HL-60 (cell line): Measurements from ENCODE around the gene SLC49A3.
"Not testable (repeated sequence)": the region's sequence is repeated elsewhere in the genome, so short reads cannot be mapped to it uniquely, and the experiment has no call there.

Experiments
- DNase-seq, 2 experiments: peaks; one replicate each; pipeline ENCODE4 v3.0.0-alpha.2; 2010 to 2020; ENCODE audit warnings: low read depth in 1 of 2, low spot score in 1 of 2
- H3K27ac ChIP-seq: fragments of 250-450 bp; sonication (Bioruptor Pico); replicated peaks from 2 replicates; pipeline ENCODE4 v1.5.1; 2020; ENCODE audit warnings: mild to moderate bottlenecking, moderate library complexity
- H3K27me3 ChIP-seq: fragments of 250-450 bp; sonication (Bioruptor Pico); 2 replicates; pipeline ENCODE4 v1.5.1; 2021; ENCODE audit warnings: mild to moderate bottlenecking, moderate library complexity; ENCODE audit not compliant: insufficient read depth, poor library complexity, severe bottlenecking
- H3K4me3 ChIP-seq: replicated peaks from 2 replicates; pipeline ENCODE4 v1.5.1; 2011; ENCODE audit warnings: mild to moderate bottlenecking, control low read depth, low read length; ENCODE audit not compliant: insufficient read depth
- GABPA ChIP-seq: IDR thresholded peaks from 2 replicates; pipeline ENCODE4 v1.6.1; 2012; ENCODE audit warnings: low read depth
- POLR2AphosphoS5 ChIP-seq: IDR thresholded peaks from 2 replicates; pipeline ENCODE4 v1.6.1; 2012; ENCODE audit warnings: low read depth
- SPI1 ChIP-seq: IDR thresholded peaks from 2 replicates; pipeline ENCODE4 v1.6.1; 2012; ENCODE audit warnings: low read depth, mild to moderate bottlenecking, borderline replicate concordance
- TF ChIP-seq, protein P1 (sequence below): IDR thresholded peaks from one replicate; pipeline ENCODE4 v1.5.1; 2011; ENCODE audit warnings: low read length, control low read depth, inconsistent platforms; ENCODE audit not compliant: insufficient read depth
- TF ChIP-seq, protein P2 (sequence below): IDR thresholded peaks from 2 replicates; pipeline ENCODE4 v1.6.1; 2012; ENCODE audit warnings: low read depth; ENCODE audit not compliant: insufficient replicate concordance

The SLC49A3 gene

GRCh38 chr4:637536-638280 lies 51.2 kb downstream of the SLC49A3 start:
- TF ChIP-seq POLR2AphosphoS5 (no peak), SPI1 (no peak), GABPA (no peak)
- TF ChIP-seq, protein P1, sequence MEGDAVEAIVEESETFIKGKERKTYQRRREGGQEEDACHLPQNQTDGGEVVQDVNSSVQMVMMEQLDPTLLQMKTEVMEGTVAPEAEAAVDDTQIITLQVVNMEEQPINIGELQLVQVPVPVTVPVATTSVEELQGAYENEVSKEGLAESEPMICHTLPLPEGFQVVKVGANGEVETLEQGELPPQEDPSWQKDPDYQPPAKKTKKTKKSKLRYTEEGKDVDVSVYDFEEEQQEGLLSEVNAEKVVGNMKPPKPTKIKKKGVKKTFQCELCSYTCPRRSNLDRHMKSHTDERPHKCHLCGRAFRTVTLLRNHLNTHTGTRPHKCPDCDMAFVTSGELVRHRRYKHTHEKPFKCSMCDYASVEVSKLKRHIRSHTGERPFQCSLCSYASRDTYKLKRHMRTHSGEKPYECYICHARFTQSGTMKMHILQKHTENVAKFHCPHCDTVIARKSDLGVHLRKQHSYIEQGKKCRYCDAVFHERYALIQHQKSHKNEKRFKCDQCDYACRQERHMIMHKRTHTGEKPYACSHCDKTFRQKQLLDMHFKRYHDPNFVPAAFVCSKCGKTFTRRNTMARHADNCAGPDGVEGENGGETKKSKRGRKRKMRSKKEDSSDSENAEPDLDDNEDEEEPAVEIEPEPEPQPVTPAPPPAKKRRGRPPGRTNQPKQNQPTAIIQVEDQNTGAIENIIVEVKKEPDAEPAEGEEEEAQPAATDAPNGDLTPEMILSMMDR: no peak
- TF ChIP-seq, protein P2, sequence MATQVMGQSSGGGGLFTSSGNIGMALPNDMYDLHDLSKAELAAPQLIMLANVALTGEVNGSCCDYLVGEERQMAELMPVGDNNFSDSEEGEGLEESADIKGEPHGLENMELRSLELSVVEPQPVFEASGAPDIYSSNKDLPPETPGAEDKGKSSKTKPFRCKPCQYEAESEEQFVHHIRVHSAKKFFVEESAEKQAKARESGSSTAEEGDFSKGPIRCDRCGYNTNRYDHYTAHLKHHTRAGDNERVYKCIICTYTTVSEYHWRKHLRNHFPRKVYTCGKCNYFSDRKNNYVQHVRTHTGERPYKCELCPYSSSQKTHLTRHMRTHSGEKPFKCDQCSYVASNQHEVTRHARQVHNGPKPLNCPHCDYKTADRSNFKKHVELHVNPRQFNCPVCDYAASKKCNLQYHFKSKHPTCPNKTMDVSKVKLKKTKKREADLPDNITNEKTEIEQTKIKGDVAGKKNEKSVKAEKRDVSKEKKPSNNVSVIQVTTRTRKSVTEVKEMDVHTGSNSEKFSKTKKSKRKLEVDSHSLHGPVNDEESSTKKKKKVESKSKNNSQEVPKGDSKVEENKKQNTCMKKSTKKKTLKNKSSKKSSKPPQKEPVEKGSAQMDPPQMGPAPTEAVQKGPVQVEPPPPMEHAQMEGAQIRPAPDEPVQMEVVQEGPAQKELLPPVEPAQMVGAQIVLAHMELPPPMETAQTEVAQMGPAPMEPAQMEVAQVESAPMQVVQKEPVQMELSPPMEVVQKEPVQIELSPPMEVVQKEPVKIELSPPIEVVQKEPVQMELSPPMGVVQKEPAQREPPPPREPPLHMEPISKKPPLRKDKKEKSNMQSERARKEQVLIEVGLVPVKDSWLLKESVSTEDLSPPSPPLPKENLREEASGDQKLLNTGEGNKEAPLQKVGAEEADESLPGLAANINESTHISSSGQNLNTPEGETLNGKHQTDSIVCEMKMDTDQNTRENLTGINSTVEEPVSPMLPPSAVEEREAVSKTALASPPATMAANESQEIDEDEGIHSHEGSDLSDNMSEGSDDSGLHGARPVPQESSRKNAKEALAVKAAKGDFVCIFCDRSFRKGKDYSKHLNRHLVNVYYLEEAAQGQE: no peak
- no peaks in the 10 kb centered on the region for H3K27me3 ChIP-seq
- no peak for DNase-seq
- no peak overlapping the region for H3K27ac ChIP-seq
- H3K4me3 ChIP-seq: no peak overlapping the region

DNA sequence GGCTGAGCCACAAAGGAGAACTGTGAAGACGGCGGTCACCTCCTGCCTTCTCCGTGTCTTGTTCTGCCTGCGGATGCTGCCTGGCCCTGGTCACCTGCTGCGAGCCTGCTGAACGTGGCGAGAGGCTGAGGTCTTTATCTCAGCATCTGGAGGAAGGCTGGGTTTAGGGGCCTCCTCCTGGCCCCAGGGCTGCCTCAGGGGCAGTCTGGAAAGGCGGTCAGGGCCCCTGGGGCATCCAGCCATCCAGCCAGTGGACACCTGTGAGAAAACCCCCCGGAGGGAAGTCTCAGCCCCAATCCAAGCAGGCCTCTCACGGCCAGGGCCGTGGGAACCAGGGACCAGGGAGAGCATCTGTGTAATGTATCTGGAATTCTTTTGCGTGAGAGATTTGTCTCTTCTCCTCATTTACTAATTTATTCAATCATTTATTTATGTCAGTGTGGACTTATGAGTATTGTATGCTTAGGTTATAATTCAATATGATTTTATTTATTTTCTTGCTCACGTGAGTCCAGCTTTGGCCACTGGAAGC lies 52.3 kb downstream of the SLC49A3 start:
- no peak overlapping the region for H3K27ac ChIP-seq
- TF ChIP-seq, protein P2: no peak
- TF ChIP-seq GABPA (no peak), POLR2AphosphoS5 (no peak), SPI1 (no peak)
- TF ChIP-seq, protein P1: no peak
- no peaks in the 10 kb centered on the region for H3K27me3 ChIP-seq
- H3K4me3 ChIP-seq: no peak overlapping the region
- no peak for DNase-seq

DNA sequence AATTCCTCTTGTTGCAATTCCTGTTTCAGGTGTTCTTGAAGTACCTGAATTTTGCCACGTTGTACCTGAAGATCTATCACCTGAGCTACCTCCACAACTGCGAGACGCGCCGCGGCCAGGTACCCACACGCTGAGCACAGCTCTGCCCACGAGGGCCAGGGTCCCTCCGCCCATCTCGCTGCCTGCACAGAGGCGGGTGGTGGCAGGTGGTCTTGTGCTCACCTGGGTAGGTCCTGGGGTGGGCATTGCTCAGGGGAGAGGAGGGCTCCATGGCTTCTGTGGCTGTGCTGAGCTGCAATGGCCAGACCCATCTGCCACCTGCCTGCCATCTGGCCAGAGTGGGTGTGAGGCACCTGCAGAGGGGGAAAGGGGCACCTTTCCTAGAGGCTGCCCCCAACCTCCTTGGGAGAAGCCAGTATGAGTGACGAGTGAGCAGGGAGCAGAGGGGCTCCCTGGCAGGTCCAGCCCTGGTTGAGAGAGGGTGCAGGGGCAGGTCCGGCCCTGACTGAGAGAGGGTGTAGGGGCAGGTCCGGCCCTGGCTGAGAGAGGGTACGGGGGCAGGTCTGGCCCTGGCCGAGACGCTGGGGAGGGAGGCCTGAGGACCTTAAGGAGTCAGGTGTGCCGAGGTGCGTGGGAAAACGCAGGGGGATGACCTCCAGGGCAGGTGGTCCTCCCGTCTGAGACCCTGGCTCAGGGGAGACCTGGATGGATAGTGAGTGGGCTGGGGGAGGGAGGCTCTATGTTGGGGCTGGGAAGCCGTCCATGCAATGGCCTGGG lies 52.9 kb downstream of the SLC49A3 start:
- no peak overlapping the region for H3K4me3 ChIP-seq
- TF ChIP-seq, protein P1: no peak
- TF ChIP-seq GABPA (no peak), POLR2AphosphoS5 (no peak), SPI1 (no peak)
- TF ChIP-seq, protein P2: no peak
- H3K27ac ChIP-seq: no peak overlapping the region
- no peaks in the 10 kb centered on the region for H3K27me3 ChIP-seq
- DNase-seq: no peak

GRCh38 chr4:635066-635835 lies 53.7 kb downstream of the SLC49A3 start:
- not testable (repeated sequence) for H3K27ac ChIP-seq, H3K27me3 ChIP-seq, DNase-seq, H3K4me3 ChIP-seq
